Mesenchymal stem cell (in vitro differentiated cells and primary cell): Measurements from ENCODE around the gene CLNK.

Experiments used
- DNase-seq: peaks from one replicate; pipeline ENCODE4 v3.0.0-alpha.2; 2013
- H2AFZ ChIP-seq: one replicate; pipeline ENCODE4 v1.6.1; 2013; ENCODE audit warnings: low read depth, mild to moderate bottlenecking, control low read depth, inconsistent platforms, low read length, moderate library complexity
- H2AK5ac ChIP-seq: 2 replicates; pipeline ENCODE4 v1.6.1; 2013; ENCODE audit warnings: low read length, moderate library complexity, mild to moderate bottlenecking, inconsistent platforms; ENCODE audit not compliant: severe bottlenecking
- H2BK120ac ChIP-seq: one replicate; pipeline ENCODE4 v1.6.1; 2013; ENCODE audit warnings: low read depth, mild to moderate bottlenecking, inconsistent platforms, low read length, moderate library complexity
- H2BK12ac ChIP-seq, 2 experiments: one replicate each; pipeline ENCODE4 v1.6.1; 2013; ENCODE audit warnings: inconsistent platforms in 2 of 2, low read length in 2 of 2, mild to moderate bottlenecking in 2 of 2, moderate library complexity in 2 of 2, control low read depth in 1 of 2
- H2BK15ac ChIP-seq: one replicate; pipeline ENCODE4 v1.6.1; 2013; ENCODE audit warnings: mild to moderate bottlenecking, low read depth, inconsistent platforms; ENCODE audit not compliant: poor library complexity, severe bottlenecking
- H2BK5ac ChIP-seq: 2 replicates; pipeline ENCODE4 v1.6.1; 2013; ENCODE audit warnings: low read depth, mild to moderate bottlenecking, low read length, control low read depth, inconsistent platforms; ENCODE audit not compliant: poor library complexity, severe bottlenecking
- H3K14ac ChIP-seq, 2 experiments: one replicate each; pipeline ENCODE4 v1.6.1; 2013; ENCODE audit warnings: inconsistent platforms in 2 of 2, low read length in 2 of 2, control low read depth in 1 of 2, mild to moderate bottlenecking in 1 of 2, moderate library complexity in 1 of 2
- H3K18ac ChIP-seq, 2 experiments: one replicate each; pipeline ENCODE4 v1.6.1; 2013; ENCODE audit warnings: inconsistent platforms in 2 of 2, low read length in 2 of 2, control low read depth in 1 of 2, low read depth in 1 of 2, mild to moderate bottlenecking in 1 of 2
- H3K23ac ChIP-seq, 2 experiments: one replicate each; pipeline ENCODE4 v1.6.1; 2013; ENCODE audit warnings: inconsistent platforms in 2 of 2, low read length in 2 of 2, mild to moderate bottlenecking in 2 of 2, moderate library complexity in 2 of 2, control low read depth in 1 of 2
- H3K27ac ChIP-seq: 2 replicates; pipeline ENCODE4 v1.5.1; 2013; ENCODE audit warnings: mild to moderate bottlenecking, moderate library complexity, low read length, control low read depth, inconsistent platforms; ENCODE audit not compliant: poor library complexity, severe bottlenecking
- H3K27me3 ChIP-seq, 2 experiments: 2 replicates each; pipeline versions ENCODE4 v1.6.1 to v1.7.0; 2013; ENCODE audit warnings: low read length in 2 of 2, mild to moderate bottlenecking in 2 of 2, moderate library complexity in 2 of 2, control low read depth in 1 of 2, inconsistent platforms in 1 of 2; ENCODE audit not compliant: control insufficient read depth in 1 of 2, insufficient read depth in 1 of 2
- H3K36me3 ChIP-seq, 2 experiments: 2 replicates each; pipeline versions ENCODE4 v1.6.1 to v1.7.0; 2013; ENCODE audit warnings: low read length in 2 of 2, control low read depth in 1 of 2, inconsistent platforms in 1 of 2, low read depth in 1 of 2, mild to moderate bottlenecking in 1 of 2; ENCODE audit not compliant: insufficient read depth in 2 of 2, control insufficient read depth in 1 of 2
- H3K4ac ChIP-seq, 2 experiments: one replicate each; pipeline ENCODE4 v1.6.1; 2013; ENCODE audit warnings: inconsistent platforms in 2 of 2, low read length in 2 of 2, mild to moderate bottlenecking in 2 of 2, moderate library complexity in 2 of 2, control low read depth in 1 of 2, low read depth in 1 of 2
- H3K4me1 ChIP-seq: 2 replicates; pipeline ENCODE4 v1.6.1; 2013; ENCODE audit warnings: low read depth, low read length, control low read depth; ENCODE audit not compliant: control insufficient read depth, insufficient read depth
- H3K4me2 ChIP-seq: 2 replicates; pipeline ENCODE4 v1.6.1; 2013; ENCODE audit warnings: low read length, mild to moderate bottlenecking, inconsistent platforms; ENCODE audit not compliant: poor library complexity, severe bottlenecking
- H3K4me3 ChIP-seq, 2 experiments: 2 replicates each; pipeline versions ENCODE4 v1.5.1 to v1.7.0; 2013; ENCODE audit warnings: low read length in 2 of 2, mild to moderate bottlenecking in 2 of 2, control low read depth in 1 of 2, low read depth in 1 of 2; ENCODE audit not compliant: insufficient read depth in 1 of 2
- H3K79me1 ChIP-seq: replicated peaks from 2 replicates; pipeline ENCODE4 v1.6.1; 2013; ENCODE audit warnings: mild to moderate bottlenecking, control low read depth, low read length, inconsistent platforms; ENCODE audit not compliant: poor library complexity, severe bottlenecking
- H3K9ac ChIP-seq: 2 replicates; pipeline ENCODE4 v1.7.0; 2013; ENCODE audit warnings: mild to moderate bottlenecking, low read length, moderate library complexity
- H3K9me3 ChIP-seq: 2 replicates; pipeline ENCODE4 v1.7.0; 2013; ENCODE audit warnings: mild to moderate bottlenecking, low read length; ENCODE audit not compliant: control insufficient read depth
- H4K8ac ChIP-seq: one replicate; pipeline ENCODE4 v1.6.1; 2013; ENCODE audit warnings: inconsistent platforms, mild to moderate bottlenecking, low read length, moderate library complexity
- H4K91ac ChIP-seq: one replicate; pipeline ENCODE4 v1.6.1; 2013; ENCODE audit warnings: mild to moderate bottlenecking, low read length, inconsistent platforms
- WGBS: methylation state at CpG from one replicate; pipeline ENCODE4 v1.1.7; 2013; ENCODE audit warnings: mixed read lengths; 5-methylcytosine and 5-hydroxymethylcytosine counted together

CLNK gene

GRCh38 chr4:10661047-10661446 is 23.5 kb downstream of the CLNK start:
- WGBS: 87% methylated on average over 3 of the region's 3 CpGs
- H2AK5ac ChIP-seq: no peak overlapping the region

GRCh38 chr4:10659251-10659650 is 25.3 kb downstream of the CLNK start:
- Histone ChIP-seq H3K18ac (no peak overlapping the region), H3K27me3 (no peaks in the 10 kb centered on the region), H3K4me3 (no peak overlapping the region), H3K4me2 (no peak overlapping the region), H4K8ac (no peak overlapping the region), H4K91ac (no peak overlapping the region), H2BK120ac (no peak overlapping the region), H3K27ac (no peak overlapping the region), H2AFZ (no peak overlapping the region), H2BK5ac (no peak overlapping the region), H2BK15ac (no peak overlapping the region), H3K9ac (no peak overlapping the region), H3K9me3 (no peaks in the 10 kb centered on the region), H2BK12ac (no peak overlapping the region), H3K4ac (no peak overlapping the region), H3K36me3 (no peaks in the 10 kb centered on the region), H3K14ac (no peak overlapping the region), H3K23ac (no peak overlapping the region), H2AK5ac (no peak overlapping the region), H3K4me1 (peaks cover 1% of the 10 kb centered on the region), H3K79me1 (no peaks in the 10 kb centered on the region)
- DNase-seq: no peak
- WGBS: 100% methylated on average over 1 of the region's 6 CpGs

More at GRCh38 chr4:10661047-10661446, 23.5 kb downstream of the CLNK start:
- no peak overlapping the region for H3K9ac ChIP-seq
- H3K79me1 ChIP-seq: no peaks in the 10 kb centered on the region
- DNase-seq: no peak
- H3K23ac ChIP-seq: no peak overlapping the region
- no peak overlapping the region for H3K4ac ChIP-seq
- H3K36me3 ChIP-seq: no peaks in the 10 kb centered on the region
- H3K4me3 ChIP-seq: no peak overlapping the region
- no peak overlapping the region for H2BK5ac ChIP-seq
- no peak overlapping the region for H2BK120ac ChIP-seq
- H3K9me3 ChIP-seq: no peaks in the 10 kb centered on the region
- H2BK15ac ChIP-seq: no peak overlapping the region
- no peak overlapping the region for H3K14ac ChIP-seq
- no peak overlapping the region for H3K18ac ChIP-seq
- H4K91ac ChIP-seq: no peak overlapping the region
- H4K8ac ChIP-seq: no peak overlapping the region
- no peak overlapping the region for H3K27ac ChIP-seq
- H3K4me2 ChIP-seq: no peak overlapping the region
- no peak overlapping the region for H2AFZ ChIP-seq
- H3K4me1 ChIP-seq: peaks cover 3% of the 10 kb centered on the region
- peak overlapping the region in 1 of 2 experiments; percentile 25 for H2BK12ac ChIP-seq
- H3K27me3 ChIP-seq: peaks cover 0 to under 1% of the 10 kb centered on the region in 2 experiments

- 56% methylated on average over 1 of the region's 2 CpGs for WGBS
- no peaks in the 10 kb centered on the region for H3K9me3 ChIP-seq
- no peak overlapping the region for H3K14ac ChIP-seq
- no peak overlapping the region for H2BK12ac ChIP-seq
- no peak overlapping the region for H3K4me3 ChIP-seq
- H3K4me2 ChIP-seq: no peak overlapping the region
- peaks cover 1% of the 10 kb centered on the region for H3K4me1 ChIP-seq
- H4K8ac ChIP-seq: no peak overlapping the region
- H2AK5ac ChIP-seq: no peak overlapping the region
- H3K4ac ChIP-seq: no peak overlapping the region
- no peak overlapping the region for H4K91ac ChIP-seq
- H2BK5ac ChIP-seq: no peak overlapping the region
- H3K18ac ChIP-seq: no peak overlapping the region
- no peaks in the 10 kb centered on the region for H3K79me1 ChIP-seq
- H3K27me3 ChIP-seq: no peaks in the 10 kb centered on the region
- no peak overlapping the region for H2AFZ ChIP-seq
- no peak overlapping the region for H3K23ac ChIP-seq
- no peak overlapping the region for H3K9ac ChIP-seq
- no peak overlapping the region for H2BK120ac ChIP-seq
- H3K27ac ChIP-seq: peak overlapping the region; percentile 18
- DNase-seq: peak; percentile 20
- no peak overlapping the region for H2BK15ac ChIP-seq
- H3K36me3 ChIP-seq: no peaks in the 10 kb centered on the region
Observed at GRCh38 chr4:10656988-10657387, 27.6 kb downstream of the CLNK start.

GRCh38 chr4:10656420-10656819 is 28.1 kb downstream of the CLNK start:
- 69% methylated on average over 1 of the region's 3 CpGs for WGBS
- no peaks in the 10 kb centered on the region for H3K27me3 ChIP-seq
- no peak overlapping the region for H2BK12ac ChIP-seq
- peak overlapping the region; percentile 52 for H2AK5ac ChIP-seq
- no peak overlapping the region for H2BK5ac ChIP-seq
- no peaks in the 10 kb centered on the region for H3K79me1 ChIP-seq
- H4K8ac ChIP-seq: no peak overlapping the region
- no peak for DNase-seq
- peaks cover 1% of the 10 kb centered on the region for H3K4me1 ChIP-seq
- no peak overlapping the region for H3K9ac ChIP-seq
- H2BK15ac ChIP-seq: no peak overlapping the region
- H3K4me3 ChIP-seq: no peak overlapping the region
- no peak overlapping the region for H3K18ac ChIP-seq
- H3K14ac ChIP-seq: no peak overlapping the region
- H3K9me3 ChIP-seq: no peaks in the 10 kb centered on the region
- H3K36me3 ChIP-seq: no peaks in the 10 kb centered on the region
- no peak overlapping the region for H4K91ac ChIP-seq
- no peak overlapping the region for H2BK120ac ChIP-seq
- no peak overlapping the region for H3K4ac ChIP-seq
- H3K4me2 ChIP-seq: no peak overlapping the region
- peak overlapping the region; percentile 81 for H3K27ac ChIP-seq
- no peak overlapping the region for H2AFZ ChIP-seq
- H3K23ac ChIP-seq: no peak overlapping the region
